Muscle of leg (tissue), 16 donors: ENCODE results near the gene PPP1R12C. TPM values are rescaled to one million over a fixed set of nuclear protein-coding genes. Genes with fewer than 3 reads are reported as not detected.

ENCODE experiments used
- DNase-seq: peaks from one replicate; pipeline ENCODE4 v3.0.0; 2013
- H3K27ac ChIP-seq: one replicate; pipeline ENCODE4 v1.5.1; 2013; ENCODE audit warnings: mild to moderate bottlenecking, low read length, control low read depth
- H3K27me3 ChIP-seq: one replicate; pipeline ENCODE4 v1.6.1; 2013; ENCODE audit warnings: low read length; ENCODE audit not compliant: control insufficient read depth, insufficient read depth
- H3K36me3 ChIP-seq: one replicate; pipeline ENCODE4 v1.6.1; 2013; ENCODE audit warnings: low read length; ENCODE audit not compliant: control insufficient read depth, insufficient read depth
- H3K4me1 ChIP-seq: one replicate; pipeline ENCODE4 v1.6.1; 2013; ENCODE audit warnings: low read length; ENCODE audit not compliant: control insufficient read depth, insufficient read depth
- H3K4me3 ChIP-seq: one replicate; pipeline ENCODE4 v1.5.1; 2013; ENCODE audit warnings: low read length, control low read depth
- H3K9me3 ChIP-seq: replicated peaks from 2 replicates; pipeline ENCODE4 v1.6.1; 2013; ENCODE audit warnings: low read depth, low read length; ENCODE audit not compliant: control insufficient read depth
- WGBS: methylation state at CpG from one replicate; pipeline ENCODE4 v1.1.5; 2013; ENCODE audit warnings: missing lambda C conversion rate; ENCODE audit not compliant: insufficient coverage; 5-methylcytosine and 5-hydroxymethylcytosine counted together
- long read RNA-seq, 11 donors: transcript quantifications; one replicate each; lab custom pipeline, GENCODE V29; 2026
- polyA plus RNA-seq, 8 donors: library from polyadenylated mRNA; unstranded; fragments of 120-200 nt; gene quantifications; one replicate each; pipeline versions ENCODE4 v1.2.1 to v1.2.3, GENCODE V29; 2013; ENCODE audit warnings: inconsistent platforms in 1 of 8, low replicate concordance in 1 of 8; ENCODE audit not compliant: insufficient read length in 8 of 8, insufficient read depth in 1 of 8
- total RNA-seq: library from RNA; stranded (reverse); fragments of 120-200 nt; gene quantifications from one replicate; pipeline ENCODE4 v1.2.4, GENCODE V29; 2013

Gene PPP1R12C
- 59.9 TPM for total RNA-seq
- 100 to 1,000 TPM in 3 of 8 donors, 10 to 100 TPM in 5; 59.4 to 106 (median 92.8) TPM for polyA plus RNA-seq
- long read RNA-seq, donor 1 = 0 reads
- long read RNA-seq, donor 2 = 0 reads
- long read RNA-seq, donor 3, partial matches to known transcripts = 0 of 1 reads
- long read RNA-seq, donor 3, other reads (novel, unspliced or antisense) = 0 of 1 reads
- long read RNA-seq, donor 4, full-length matches to known transcripts = 1 of 1 reads
- long read RNA-seq, donor 4, partial matches to known transcripts = 0 of 1 reads
- long read RNA-seq, donor 4, other reads (novel, unspliced or antisense) = 0 of 1 reads
- long read RNA-seq, donor 5, partial matches to known transcripts = 7 of 9 reads
- long read RNA-seq, donor 5, other reads (novel, unspliced or antisense) = 0 of 9 reads
- long read RNA-seq, donor 6, partial matches to known transcripts = 0 of 1 reads
- long read RNA-seq, donor 6, other reads (novel, unspliced or antisense) = 0 of 1 reads
- long read RNA-seq, donor 7, full-length matches to known transcripts = 2 of 2 reads
- long read RNA-seq, donor 7, partial matches to known transcripts = 0 of 2 reads
- long read RNA-seq, donor 7, other reads (novel, unspliced or antisense) = 0 of 2 reads
- long read RNA-seq, donor 8 = 0 reads
- long read RNA-seq, donor 9, partial matches to known transcripts = 0 of 1 reads
- long read RNA-seq, donor 9, other reads (novel, unspliced or antisense) = 0 of 1 reads
- long read RNA-seq, donor 10, partial matches to known transcripts = 9 of 10 reads
- long read RNA-seq, donor 10, other reads (novel, unspliced or antisense) = 0 of 10 reads
- long read RNA-seq, donor 11, partial matches to known transcripts = 0 of 2 reads
- long read RNA-seq, donor 11, other reads (novel, unspliced or antisense) = 0 of 2 reads

GRCh38 chr19:55116859-55117662 lies at the start of gene PPP1R12C:
Gene PPP1R12C (minus strand): TSS chr19:55117637. CDS start chr19:55117543, 94 bp downstream.
- WGBS = under 1% methylated on average over 84 of the region's 97 CpGs
- Histone ChIP-seq H3K9me3 (no peaks in the 10 kb centered on the region), H3K36me3 (peaks cover 14% of the 10 kb centered on the region), H3K4me1 (peaks cover 49% of the 10 kb centered on the region), H3K27me3 (no peaks in the 10 kb centered on the region), H3K27ac (peak within 1 kb of the TSS; percentile 94), H3K4me3 (peak within 1 kb of the TSS; percentile 91)
- peak; percentile 59 for DNase-seq

DNA sequence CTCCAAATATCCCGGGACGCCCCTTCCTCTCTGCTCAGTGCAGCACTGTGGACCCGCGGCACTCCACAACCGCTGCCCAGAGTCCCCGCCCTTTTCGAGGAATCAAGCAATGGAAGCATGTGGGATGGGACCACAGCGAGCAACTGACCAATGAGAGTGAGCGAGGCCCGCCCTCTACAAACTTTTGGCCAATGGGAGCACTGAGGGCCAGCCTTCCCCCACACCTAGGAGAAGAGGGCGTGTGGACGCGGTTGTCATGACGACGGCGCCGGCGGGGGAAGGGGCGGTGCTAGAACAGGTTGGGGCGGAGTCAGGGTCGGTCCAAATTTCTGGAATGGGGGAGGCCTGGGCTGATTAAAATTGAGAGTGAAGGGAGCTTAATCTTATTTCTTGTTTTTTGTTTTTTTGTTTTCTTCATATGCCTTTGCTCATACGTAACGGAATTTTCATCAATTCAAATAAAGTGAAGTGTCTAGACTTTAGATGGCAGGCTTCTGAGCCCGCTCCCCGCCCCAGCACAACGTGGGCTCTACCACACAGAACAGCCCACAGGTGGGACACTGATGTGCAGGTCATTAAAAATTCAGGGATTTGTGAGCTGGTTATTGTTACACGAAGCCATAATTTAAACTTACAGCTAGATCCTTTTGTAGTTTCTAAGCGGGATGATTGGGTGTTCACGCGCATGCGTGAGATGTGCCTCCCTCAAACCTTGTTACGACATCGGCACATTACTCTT lies 49.3 kb upstream of the PPP1R12C start, which contains the start of gene DNAAF3:
TSS of gene DNAAF3 (minus strand) at position 84 of the 739 bp plus-strand sequence. CDS start 200 bp downstream, outside the sequence.
- Histone ChIP-seq H3K4me3 (peak within 1 kb of the TSS; percentile 35), H3K27me3 (peaks cover 71% of the 10 kb centered on the region), H3K36me3 (no peaks in the 10 kb centered on the region), H3K9me3 (no peaks in the 10 kb centered on the region), H3K4me1 (peaks cover 12% of the 10 kb centered on the region), H3K27ac (no peak within 1 kb of the TSS)
- peak; percentile 95 for DNase-seq
- 0% methylated on average over 14 of the region's 33 CpGs for WGBS

DNA sequence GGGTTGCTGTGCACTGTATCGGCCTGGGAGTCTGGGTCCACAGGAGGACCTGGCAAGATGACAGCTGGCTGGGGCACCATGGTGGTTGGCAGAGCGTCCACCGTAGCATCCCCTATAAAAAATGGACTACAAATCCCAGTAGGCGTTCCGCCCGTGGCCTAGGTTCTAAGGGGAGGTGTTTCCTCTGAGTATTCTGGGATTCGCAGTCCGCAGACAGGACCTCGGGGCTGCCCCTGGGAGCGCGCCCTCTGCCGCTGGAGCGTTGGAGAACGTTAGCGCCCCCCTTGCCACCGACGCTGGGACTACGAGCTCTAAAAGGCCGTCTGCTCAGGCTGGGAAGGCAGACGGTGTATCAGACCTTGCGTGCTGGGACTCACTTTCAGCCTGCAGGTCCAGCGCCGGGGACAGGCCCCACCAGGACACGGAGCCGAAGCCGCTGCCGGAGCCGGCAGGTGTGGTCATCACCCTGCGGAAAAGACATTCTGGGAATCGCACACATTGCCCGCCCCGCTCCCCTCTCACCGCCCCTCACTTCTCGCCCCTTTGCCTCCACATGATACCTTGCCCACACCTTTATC lies 48.6 kb upstream of the PPP1R12C start:
- peak; percentile 66 for DNase-seq
- 2% methylated on average over 29 of the region's 34 CpGs for WGBS
- Histone ChIP-seq H3K27me3 (peaks cover 72% of the 10 kb centered on the region), H3K4me3 (peak overlapping the region; percentile 35), H3K4me1 (peaks cover 12% of the 10 kb centered on the region), H3K36me3 (no peaks in the 10 kb centered on the region), H3K9me3 (no peaks in the 10 kb centered on the region), H3K27ac (no peak overlapping the region)

DNA sequence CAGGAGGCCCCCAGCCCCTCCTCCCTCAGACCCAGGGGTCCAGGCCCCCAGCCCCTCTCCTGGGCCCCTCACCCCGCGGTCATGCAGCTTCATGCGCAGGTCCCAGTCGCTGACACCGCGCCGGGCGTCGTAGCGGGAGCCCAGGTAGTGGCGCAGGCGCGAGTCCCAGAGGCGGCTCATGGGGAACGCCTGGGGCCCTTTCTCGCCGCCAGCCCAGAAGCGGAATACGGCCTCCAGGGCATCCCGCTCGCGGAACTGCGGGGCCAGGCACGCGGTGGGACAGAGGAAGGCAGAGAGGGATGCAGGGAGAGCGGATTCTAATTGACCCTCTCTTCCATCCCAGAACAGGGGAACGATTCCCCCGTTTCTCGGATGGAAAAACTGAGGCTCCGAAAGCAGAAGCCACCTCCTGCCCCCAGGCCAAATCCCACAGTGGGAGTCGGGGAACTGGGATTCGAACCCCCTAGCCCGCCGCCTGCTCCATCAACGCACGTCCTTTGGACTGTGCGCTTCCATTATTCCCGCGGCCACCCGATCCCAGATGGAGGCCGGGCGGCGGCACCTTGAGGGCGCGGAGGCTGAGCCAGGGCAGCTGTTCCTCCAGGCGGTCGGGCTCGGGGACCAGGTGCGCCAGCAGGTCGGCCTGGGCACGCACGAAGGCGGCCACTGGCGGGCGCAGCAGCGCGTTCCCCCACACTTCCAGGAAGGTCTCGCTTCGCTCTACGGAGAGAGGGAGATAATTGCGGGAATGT lies 44.3 kb upstream of the PPP1R12C start:
- H3K27ac ChIP-seq = no peak overlapping the region
- WGBS = 22% methylated on average over 40 of the region's 61 CpGs
- H3K27me3 ChIP-seq = peaks cover 73% of the 10 kb centered on the region

DNA sequence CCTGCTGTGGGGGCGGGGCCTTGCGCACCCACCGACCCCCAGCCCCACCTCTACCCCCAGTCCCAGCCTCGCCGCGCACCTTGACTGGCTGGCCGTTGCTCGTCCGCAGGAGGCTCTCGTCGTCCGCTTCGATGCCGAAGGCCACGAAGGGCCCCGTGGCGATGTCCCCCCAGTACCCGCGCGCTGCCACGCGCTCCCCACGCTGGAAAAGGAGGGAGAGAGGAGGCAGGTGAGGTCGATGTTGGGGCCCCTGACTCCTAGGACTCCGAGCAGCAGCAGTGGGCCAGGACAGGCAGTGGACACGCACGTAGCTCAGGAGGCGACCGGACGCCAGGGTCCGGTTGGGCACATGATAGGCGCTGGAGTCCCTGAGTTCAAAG lies 43.5 kb upstream of the PPP1R12C start:
- H3K4me1 ChIP-seq = peaks cover 25% of the 10 kb centered on the region
- H3K27ac ChIP-seq = no peak overlapping the region
- no peak for DNase-seq
- no peak overlapping the region for H3K4me3 ChIP-seq
- H3K27me3 ChIP-seq = peaks cover 73% of the 10 kb centered on the region
- WGBS = 6% methylated on average over 32 of the region's 32 CpGs
- H3K36me3 ChIP-seq = no peaks in the 10 kb centered on the region
- no peaks in the 10 kb centered on the region for H3K9me3 ChIP-seq

More for the DNA sequence above, 44.3 kb upstream of the PPP1R12C start:
- H3K36me3 ChIP-seq = no peaks in the 10 kb centered on the region
- DNase-seq = no peak
- H3K4me3 ChIP-seq = no peak overlapping the region
- peaks cover 21% of the 10 kb centered on the region for H3K4me1 ChIP-seq
- H3K9me3 ChIP-seq = no peaks in the 10 kb centered on the region

- peaks cover 23% of the 10 kb centered on the region for H3K4me1 ChIP-seq
- no peak overlapping the region for H3K4me3 ChIP-seq
- 3% methylated on average over 32 of the region's 33 CpGs for WGBS
- peaks cover 70% of the 10 kb centered on the region for H3K27me3 ChIP-seq
- no peaks in the 10 kb centered on the region for H3K9me3 ChIP-seq
- peak; percentile 78 for DNase-seq
- no peak overlapping the region for H3K27ac ChIP-seq
- no peaks in the 10 kb centered on the region for H3K36me3 ChIP-seq
Observed at GRCh38 chr19:55160128-55160985, 42.9 kb upstream of the PPP1R12C start.

DNA sequence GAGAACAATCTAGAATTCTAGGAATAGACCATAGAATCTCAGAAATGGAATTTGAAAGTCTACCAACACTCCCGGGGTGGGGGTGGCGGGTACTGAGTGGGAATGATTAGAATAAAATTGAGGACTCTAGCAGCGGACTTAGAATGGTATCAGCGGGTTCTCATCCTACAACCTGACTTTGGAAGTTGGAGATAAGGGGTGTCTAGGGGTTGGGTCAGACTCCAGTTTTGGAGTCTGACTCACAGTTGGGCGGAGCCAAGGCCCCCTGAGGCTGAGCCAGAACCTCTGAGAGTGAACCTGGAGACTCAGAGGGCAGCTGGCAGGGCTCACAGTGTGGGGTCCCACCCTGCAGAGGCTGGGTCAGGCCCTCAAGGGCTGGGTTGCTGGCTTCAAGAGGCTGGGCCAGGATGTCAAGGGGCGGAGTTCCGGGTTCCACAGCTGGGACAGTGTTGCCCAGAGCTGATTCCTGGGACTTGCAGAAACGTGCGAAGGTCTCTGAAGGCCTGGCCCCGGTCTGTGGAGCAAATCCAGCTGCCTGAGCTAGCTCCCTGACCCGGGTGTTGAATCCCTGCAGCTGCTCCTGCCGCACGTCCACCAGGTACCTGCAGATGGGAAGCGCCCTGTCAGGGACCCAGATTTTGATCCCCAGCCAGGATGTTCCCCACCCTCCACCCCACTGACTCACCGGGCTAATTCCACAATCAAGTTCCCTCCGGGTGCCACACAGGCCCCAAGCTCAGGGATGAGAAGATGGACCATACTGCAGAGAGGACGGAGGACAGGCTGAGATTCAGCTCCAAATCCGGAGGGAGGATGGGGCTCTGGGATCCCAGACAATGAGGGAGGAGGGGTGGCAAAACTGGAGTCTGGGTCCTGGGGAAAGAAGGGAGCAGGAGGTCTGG lies 41.7 kb upstream of the PPP1R12C start:
- Histone ChIP-seq H3K4me3 (no peak overlapping the region), H3K36me3 (no peaks in the 10 kb centered on the region), H3K27me3 (peaks cover 62% of the 10 kb centered on the region), H3K4me1 (peaks cover 23% of the 10 kb centered on the region), H3K9me3 (no peaks in the 10 kb centered on the region), H3K27ac (no peak overlapping the region)
- 54% methylated on average over 14 of the region's 18 CpGs for WGBS
- no peak for DNase-seq
